SK-N-SH treated with all-trans-retinoic acid at 6 μM for 48 hours (cell line): ENCODE measurements around the gene FRMD1.

Experiments used
- ATAC-seq: fragments of 200-7000 bp; cut with Tn5 transposase; 3 replicates; pipeline ENCODE4 v1.9.1; 2020; ENCODE audit warnings: mild to moderate bottlenecking, moderate library complexity
- ARNTL ChIP-seq: fragments of 450-650 bp; formaldehyde crosslinking; IDR thresholded peaks from 2 replicates; pipeline ENCODE4 v1.5.0; 2020; ENCODE audit warnings: low read depth, mild to moderate bottlenecking, moderate library complexity, borderline replicate concordance
- BACH2 ChIP-seq: fragments of 250-450 bp; sonication (Bioruptor Pico); IDR thresholded peaks from 2 replicates; pipeline ENCODE4 v1.9.0; 2021; ENCODE audit warnings: mild to moderate bottlenecking, borderline replicate concordance
- CREB5 ChIP-seq: fragments of 250-450 bp; sonication (Bioruptor Pico); IDR thresholded peaks from 2 replicates; pipeline ENCODE4 v1.5.1; 2020; ENCODE audit warnings: low read depth, mild to moderate bottlenecking, moderate library complexity
- GLIS3 ChIP-seq: fragments of 250-450 bp; sonication (Bioruptor Pico); IDR thresholded peaks from 2 replicates; pipeline ENCODE4 v1.5.0; 2020; ENCODE audit warnings: mild to moderate bottlenecking, moderate library complexity
- ISL1 ChIP-seq: fragments of 250-450 bp; sonication (Bioruptor Pico); IDR thresholded peaks from 2 replicates; pipeline ENCODE4 v2.1.2; 2022; ENCODE audit warnings: mild to moderate bottlenecking, moderate library complexity
- OSR1 ChIP-seq: fragments of 250-450 bp; sonication (Bioruptor Pico); IDR thresholded peaks from 2 replicates; pipeline ENCODE4 v1.8.0; 2022; ENCODE audit warnings: moderate library complexity, mild to moderate bottlenecking, inconsistent platforms
- PATZ1 ChIP-seq: fragments of 250-450 bp; sonication (Bioruptor Pico); IDR thresholded peaks from 2 replicates; pipeline ENCODE4 v1.8.0; 2020; ENCODE audit warnings: mild to moderate bottlenecking, moderate library complexity, borderline replicate concordance
- POU6F1 ChIP-seq: fragments of 250-450 bp; sonication (Bioruptor Pico); IDR thresholded peaks from 2 replicates; pipeline ENCODE4 v1.8.0; 2021; ENCODE audit warnings: low read depth, mild to moderate bottlenecking, moderate library complexity, borderline replicate concordance
- RARB ChIP-seq: fragments of 250-450 bp; sonication (Bioruptor Pico); IDR thresholded peaks from 2 replicates; pipeline ENCODE4 v1.8.0; 2021; ENCODE audit warnings: mild to moderate bottlenecking, moderate library complexity
- TCF4 ChIP-seq: fragments of 250-450 bp; sonication (Bioruptor Pico); IDR thresholded peaks from 2 replicates; pipeline ENCODE4 v1.8.0; 2021; ENCODE audit warnings: mild to moderate bottlenecking, moderate library complexity, borderline replicate concordance
- TOX ChIP-seq: fragments of 250-450 bp; sonication (Bioruptor Pico); IDR thresholded peaks from 2 replicates; pipeline ENCODE4 v1.8.0; 2021; ENCODE audit warnings: mild to moderate bottlenecking, moderate library complexity, borderline replicate concordance
- TSHZ2 ChIP-seq: fragments of 250-450 bp; sonication (Bioruptor Pico); IDR thresholded peaks from 2 replicates; pipeline ENCODE4 v1.5.0; 2020; ENCODE audit warnings: mild to moderate bottlenecking, moderate library complexity
- ZC3H10 ChIP-seq: fragments of 250-450 bp; sonication (Bioruptor Pico); IDR thresholded peaks from 2 replicates; pipeline ENCODE4 v1.5.1; 2021; ENCODE audit warnings: mild to moderate bottlenecking, moderate library complexity
- ZFP30 ChIP-seq: fragments of 450-650 bp; formaldehyde crosslinking; IDR thresholded peaks from 2 replicates; pipeline ENCODE4 v1.5.0; 2022; ENCODE audit warnings: mild to moderate bottlenecking, moderate library complexity
- ZNF70 ChIP-seq: fragments of 450-650 bp; formaldehyde crosslinking; IDR thresholded peaks from 2 replicates; pipeline ENCODE4 v1.5.0; 2020; ENCODE audit warnings: mild to moderate bottlenecking, moderate library complexity

The FRMD1 gene

GRCh38 chr6:168106633-168107005, 27.6 kb upstream of the FRMD1 start:
- no peak for ATAC-seq
- TF ChIP-seq GLIS3 (CRISPR knock-in tag), result no peak
- no peak for TF ChIP-seq ISL1 (CRISPR knock-in tag)
- no peak for TF ChIP-seq CREB5
- TF ChIP-seq TSHZ2 (CRISPR knock-in tag), result no peak

GRCh38 chr6:168105813-168106632, 27.0 kb upstream of the FRMD1 start:
- no peak for TF ChIP-seq OSR1 (CRISPR knock-in tag)
- TF ChIP-seq BACH2 (CRISPR knock-in tag), result no peak
- TF ChIP-seq ARNTL (CRISPR knock-in tag), result no peak
- no peak for TF ChIP-seq ZNF70 (CRISPR knock-in tag)
- no peak for TF ChIP-seq TOX (CRISPR knock-in tag)
- TF ChIP-seq POU6F1, result no peak
- TF ChIP-seq TSHZ2 (CRISPR knock-in tag), result no peak
- TF ChIP-seq ZFP30 (CRISPR knock-in tag), result no peak
- TF ChIP-seq PATZ1 (CRISPR knock-in tag), result no peak
- no peak for ATAC-seq

GRCh38 chr6:168104636-168105035, 25.6 kb upstream of the FRMD1 start:
- no peak for ATAC-seq
- TF ChIP-seq RARB (CRISPR knock-in tag) (no peak), ZC3H10 (CRISPR knock-in tag) (no peak), ZFP30 (CRISPR knock-in tag) (no peak), ARNTL (CRISPR knock-in tag) (no peak), POU6F1 (no peak), TCF4 (CRISPR knock-in tag) (no peak), CREB5 (no peak)
- TF ChIP-seq, all 23 proteins: peak for 0
